Activated CD8-positive, alpha-beta memory T cell treated with anti-CD3 and anti-CD28 coated beads for 48 hours (primary cell): ENCODE measurements around the gene HP1BP3.

Experiments
- DNase-seq, 3 experiments: peaks; one replicate each; pipeline ENCODE4 v3.0.0-alpha.2; 2020; ENCODE audit warnings: low read depth in 2 of 3, low spot score in 2 of 3

HP1BP3 gene

GRCh38 chr1:20771780-20772179 lies 15.3 kb downstream of the HP1BP3 start:
- DNase-seq: no peak

- DNase-seq: no peak
Observed at GRCh38 chr1:20770314-20771087, 16.6 kb downstream of the HP1BP3 start.

DNA sequence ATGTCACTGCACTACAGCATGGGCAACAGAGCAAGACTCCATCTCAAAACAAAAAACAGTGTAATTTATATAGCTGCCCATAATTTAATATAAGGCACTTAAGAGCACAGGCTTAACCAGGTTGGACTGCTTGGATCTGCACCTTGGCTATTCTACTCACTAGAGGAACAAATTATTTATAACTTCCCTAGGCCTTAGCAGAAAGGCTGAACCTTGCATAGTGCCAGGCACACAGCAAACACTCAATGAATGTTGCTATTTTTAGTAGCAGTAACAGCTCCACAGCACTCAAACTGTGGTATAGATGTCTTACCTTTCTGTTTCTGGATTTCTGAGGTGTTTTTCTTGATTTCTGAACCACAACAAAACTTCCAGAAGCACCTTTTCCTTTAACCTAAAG lies 19.8 kb downstream of the HP1BP3 start:
- DNase-seq: no peak

- no peak for DNase-seq
Observed at GRCh38 chr1:20763417-20763816, 23.7 kb downstream of the HP1BP3 start.

DNA sequence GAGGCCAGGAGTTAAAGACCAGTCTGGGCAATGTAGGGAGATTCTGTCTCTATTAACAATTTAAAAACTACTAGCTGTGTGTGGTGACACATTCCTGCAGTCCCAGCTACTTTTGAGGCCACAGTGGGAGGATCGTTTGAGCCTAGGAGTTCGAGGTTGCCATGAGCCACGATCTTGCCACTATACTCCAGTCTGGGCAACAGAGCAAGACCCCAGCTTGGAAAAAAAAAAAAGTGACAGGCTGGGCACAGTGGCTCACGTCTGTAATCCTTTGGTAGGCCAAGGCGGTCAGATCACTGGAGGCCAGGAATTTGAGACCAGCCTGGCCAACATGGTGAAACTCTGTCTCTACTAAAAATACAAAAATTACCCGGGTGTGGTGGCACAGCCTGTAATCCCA lies 26.8 kb downstream of the HP1BP3 start:
- DNase-seq: no peak

- DNase-seq: no peak
Observed at GRCh38 chr1:20753589-20753988, 33.5 kb downstream of the HP1BP3 start.

DNA sequence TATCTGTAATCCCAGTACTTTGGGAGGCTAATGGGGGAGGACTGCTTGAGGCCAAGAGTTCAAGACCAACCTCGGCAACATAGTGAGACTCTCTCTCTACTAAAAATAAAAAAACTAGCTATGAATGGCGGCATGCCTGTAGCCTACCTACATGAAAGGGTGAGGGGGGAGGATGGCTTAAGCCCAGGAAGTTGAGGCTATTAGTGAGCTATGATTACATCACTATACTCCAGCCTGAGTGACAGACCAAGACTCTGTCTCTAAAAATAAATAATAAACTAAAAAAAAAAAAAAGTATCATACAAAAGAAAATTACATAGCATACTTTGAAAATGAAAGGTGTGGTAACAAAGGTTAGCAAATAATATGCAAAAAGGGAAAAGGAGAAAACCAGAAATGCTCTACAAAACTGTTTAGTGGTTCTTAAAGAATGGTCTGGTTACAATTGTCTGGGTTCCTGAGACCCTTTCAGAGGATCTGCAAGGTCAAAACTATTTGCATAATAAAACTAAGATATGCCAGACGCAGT lies 35.6 kb downstream of the HP1BP3 start:
- DNase-seq: no peak

- no peak for DNase-seq
Observed at GRCh38 chr1:20742671-20743070, 44.4 kb downstream of the HP1BP3 start.

GRCh38 chr1:20740781-20741180 lies 46.3 kb downstream of the HP1BP3 start:
- no peak for DNase-seq

GRCh38 chr1:20739225-20739624 lies 47.9 kb downstream of the HP1BP3 start:
- no peak for DNase-seq

DNA sequence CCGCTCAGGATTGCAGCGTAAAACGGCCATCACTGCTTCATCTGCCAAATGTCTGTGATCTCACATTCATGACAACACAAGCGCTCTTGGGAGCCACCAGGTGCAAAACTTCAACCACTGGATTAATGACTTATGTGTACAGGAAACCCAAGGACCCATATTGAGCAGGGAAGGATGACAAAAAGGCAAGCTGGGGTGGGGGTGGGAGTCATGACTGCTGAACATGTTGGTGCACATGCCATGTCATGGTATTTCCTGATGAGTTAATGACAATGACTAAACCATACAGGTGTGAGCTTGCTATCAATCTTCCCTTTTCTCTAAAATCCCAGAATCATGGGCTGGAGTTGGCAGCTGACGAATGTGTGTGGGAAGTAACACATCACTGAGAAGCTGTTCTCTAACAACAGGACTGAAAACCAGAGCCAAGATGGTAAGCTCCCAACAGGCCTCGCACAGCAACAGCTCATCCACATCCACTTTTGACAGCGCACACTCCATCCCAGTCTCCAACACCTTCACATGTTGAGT lies 51.5 kb downstream of the HP1BP3 start:
- DNase-seq: no peak

DNA sequence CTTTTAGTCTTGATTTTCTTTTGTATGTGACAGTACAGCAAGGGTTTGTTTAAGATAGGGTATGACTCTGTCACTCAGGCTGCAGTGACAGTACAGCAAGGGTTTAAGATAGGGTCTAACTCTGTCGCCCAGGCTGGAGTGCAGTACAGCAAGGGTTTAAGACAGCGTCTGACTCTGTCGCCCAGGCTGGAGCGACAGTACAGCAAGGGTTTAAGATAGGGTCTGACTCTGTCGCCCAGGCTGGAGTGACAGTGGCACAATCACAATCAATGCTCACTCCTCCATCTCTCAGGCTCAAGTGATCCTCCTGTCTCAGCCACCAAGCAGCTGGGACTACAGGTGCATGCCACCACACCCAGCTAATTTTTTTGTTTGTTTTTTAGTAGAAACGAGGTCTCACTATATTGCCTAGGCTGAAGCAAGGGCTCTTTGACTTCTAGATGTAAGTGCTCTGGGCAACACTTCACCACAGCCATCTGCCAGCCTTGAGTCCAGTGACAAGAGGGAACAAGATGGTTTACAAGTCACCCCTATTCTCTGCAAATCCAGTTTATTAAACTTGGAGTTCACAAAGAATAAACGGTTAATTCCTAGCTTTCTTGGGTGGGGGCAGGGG lies 53.6 kb downstream of the HP1BP3 start:
- no peak for DNase-seq

GRCh38 chr1:20732588-20733359 lies 54.3 kb downstream of the HP1BP3 start, which contains the start of gene SH2D5:
Gene SH2D5 (minus strand): TSS chr1:20732703. CDS start chr1:20728044, 4,659 bp downstream.
- peak in 2 of 3 experiments; percentile 42 to 53 for DNase-seq

- peak in 2 of 3 experiments; percentile 27 to 29 for DNase-seq
Observed at GRCh38 chr1:20732071-20732587, 55.0 kb downstream of the HP1BP3 start.

DNA sequence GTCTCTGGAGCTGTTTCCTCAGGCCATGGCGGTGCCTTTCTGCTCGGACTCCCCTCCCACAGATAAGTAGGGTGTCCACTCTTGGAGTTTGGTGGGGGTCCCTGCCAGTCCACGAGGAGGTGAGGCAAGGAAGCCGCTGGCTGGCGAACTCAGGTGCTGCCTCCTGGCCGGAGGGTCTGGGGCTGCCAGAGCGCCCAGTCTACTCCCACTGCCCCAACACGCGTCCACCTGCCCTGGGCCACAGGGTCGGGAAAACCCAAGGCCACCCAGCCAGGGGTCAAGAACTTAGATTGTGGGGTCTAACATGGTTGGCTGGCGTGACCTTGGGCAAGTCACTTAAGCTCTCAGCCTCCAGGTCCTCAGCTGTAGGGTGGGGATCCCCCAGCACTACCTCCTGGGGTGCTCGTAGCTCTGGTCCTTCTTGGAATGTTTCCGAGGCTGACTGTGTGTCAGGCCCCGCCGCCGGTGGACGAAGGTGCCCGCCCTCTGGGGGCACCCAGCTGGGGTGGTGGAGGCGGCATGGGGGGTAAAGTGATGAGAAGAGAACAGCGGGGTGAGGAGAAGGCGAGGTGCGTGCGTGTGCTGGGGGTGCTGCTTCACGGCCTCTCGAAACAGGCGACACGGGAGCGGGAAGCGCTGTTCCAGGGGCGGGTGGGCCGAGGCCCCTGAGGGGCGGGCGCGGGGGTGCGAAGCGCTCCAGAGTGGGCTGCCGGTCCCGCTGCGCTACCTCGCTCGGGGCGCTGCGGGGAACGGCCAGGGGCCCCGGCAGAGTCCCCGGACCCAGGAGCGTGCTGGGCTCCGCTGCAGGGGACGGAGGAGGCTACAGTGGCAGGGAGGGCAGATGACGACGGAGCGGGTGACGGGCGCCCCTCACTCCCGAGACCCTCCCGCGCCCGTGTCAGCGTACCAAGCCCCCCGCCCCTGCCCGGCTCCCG lies 55.8 kb downstream of the HP1BP3 start:
- no peak for DNase-seq

DNA sequence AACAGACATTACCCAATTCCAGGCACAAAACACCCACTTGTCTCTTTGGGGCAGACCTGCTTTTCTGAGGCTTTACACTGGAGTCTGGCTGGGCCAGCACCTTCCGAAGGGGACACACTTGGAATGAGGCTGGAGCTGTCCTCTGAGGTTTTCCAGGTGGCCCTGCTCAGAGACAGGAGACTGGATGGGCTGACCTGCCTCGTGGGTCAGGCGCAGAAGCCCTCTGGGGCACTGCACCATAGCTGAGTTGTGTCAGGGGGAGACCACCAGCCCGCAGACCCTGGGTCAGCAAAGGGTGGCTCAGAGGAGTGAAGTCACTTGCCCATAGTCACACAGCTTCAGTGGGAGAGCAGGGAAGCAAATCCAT lies 56.4 kb downstream of the HP1BP3 start:
- no peak for DNase-seq

GRCh38 chr1:20729990-20730689 lies 57.0 kb downstream of the HP1BP3 start:
- no peak for DNase-seq

GRCh38 chr1:20729155-20729931 lies 57.8 kb downstream of the HP1BP3 start:
- DNase-seq: no peak
